Astrocyte (in vitro differentiated cells and primary cell): Measurements from ENCODE around the gene ATXN1L. TPM values are rescaled to one million over a fixed set of nuclear protein-coding genes. Genes with fewer than 3 reads are reported as not detected.

ENCODE experiments used
- DNase-seq: peaks from one replicate; pipeline ENCODE4 v3.0.0-alpha.2; 2010; ENCODE audit warnings: low read depth
- FAIRE-seq: peaks from 2 replicates; lab custom pipeline; 2011; peaks lifted over from hg19 to GRCh38; lab: Jason Lieb, UNC
- H2AFZ ChIP-seq: 2 replicates; pipeline ENCODE4 v1.6.0; 2012; ENCODE audit warnings: low read depth, low read length, inconsistent platforms
- H3K27ac ChIP-seq: 2 replicates; pipeline ENCODE4 v1.5.1; 2011; ENCODE audit warnings: low read depth, low read length, inconsistent platforms
- H3K27me3 ChIP-seq: 2 replicates; pipeline ENCODE4 v1.6.0; 2011; ENCODE audit warnings: low read length, inconsistent platforms; ENCODE audit not compliant: insufficient read depth
- H3K36me3 ChIP-seq: 2 replicates; pipeline ENCODE4 v1.5.1; 2011; ENCODE audit warnings: low read length, inconsistent platforms; ENCODE audit not compliant: insufficient read depth
- H3K4me1 ChIP-seq: 2 replicates; pipeline ENCODE4 v1.5.1; 2011; ENCODE audit warnings: low read length, inconsistent platforms; ENCODE audit not compliant: insufficient read depth
- H3K4me2 ChIP-seq: 2 replicates; pipeline ENCODE4 v1.6.0; 2012; ENCODE audit warnings: low read length, inconsistent platforms
- H3K4me3 ChIP-seq: 2 replicates; pipeline ENCODE4 v1.5.1; 2011; ENCODE audit warnings: low read depth, mild to moderate bottlenecking, low read length, inconsistent platforms; ENCODE audit not compliant: insufficient read depth
- H3K79me2 ChIP-seq: 2 replicates; pipeline ENCODE4 v1.6.0; 2012; ENCODE audit warnings: mild to moderate bottlenecking, low read length, inconsistent platforms; ENCODE audit not compliant: insufficient read depth
- H3K9ac ChIP-seq: 2 replicates; pipeline ENCODE4 v1.6.0; 2012; ENCODE audit warnings: mild to moderate bottlenecking, low read length, inconsistent platforms
- H3K9me3 ChIP-seq: 2 replicates; pipeline ENCODE4 v1.5.1; 2012; ENCODE audit warnings: low read depth, mild to moderate bottlenecking, low read length, inconsistent platforms; ENCODE audit not compliant: insufficient read depth
- H4K20me1 ChIP-seq: 2 replicates; pipeline ENCODE4 v1.6.0; 2012; ENCODE audit warnings: low read length, inconsistent platforms; ENCODE audit not compliant: insufficient read depth
- H3K27ac Mint-ChIP-seq: one replicate; pipeline ENCODE4 v1.8.0; 2021; ENCODE audit warnings: mild to moderate bottlenecking, mixed read lengths; ENCODE audit not compliant: unreplicated experiment
- H3K27me3 Mint-ChIP-seq: one replicate; pipeline ENCODE4 v1.8.0; 2021; ENCODE audit warnings: low read depth, mixed read lengths; ENCODE audit not compliant: unreplicated experiment
- H3K36me3 Mint-ChIP-seq: one replicate; pipeline ENCODE4 v1.8.0; 2021; ENCODE audit warnings: low read depth, mixed read lengths; ENCODE audit not compliant: unreplicated experiment
- H3K4me1 Mint-ChIP-seq: one replicate; pipeline ENCODE4 v1.8.0; 2021; ENCODE audit warnings: low read depth, mixed read lengths; ENCODE audit not compliant: unreplicated experiment
- H3K4me3 Mint-ChIP-seq: one replicate; pipeline ENCODE4 v1.8.0; 2021; ENCODE audit warnings: mild to moderate bottlenecking, moderate library complexity, mixed read lengths; ENCODE audit not compliant: unreplicated experiment
- H3K9me3 Mint-ChIP-seq: one replicate; pipeline ENCODE4 v1.8.0; 2021; ENCODE audit warnings: mild to moderate bottlenecking, mixed read lengths; ENCODE audit not compliant: unreplicated experiment
- CTCF ChIP-seq: IDR thresholded peaks from 2 replicates; pipeline ENCODE4 v1.5.1; 2011; ENCODE audit warnings: low read depth, mild to moderate bottlenecking, inconsistent platforms, low read length, moderate library complexity; ENCODE audit not compliant: insufficient read depth
- EZH2 ChIP-seq: IDR thresholded peaks from 2 replicates; pipeline ENCODE4 v1.6.1; 2012; ENCODE audit warnings: mild to moderate bottlenecking, low read length, inconsistent platforms; ENCODE audit not compliant: insufficient read depth
- total RNA-seq: library from RNA; stranded (reverse); gene quantifications from 2 replicates; pipeline ENCODE4 v1.2.1, GENCODE V29; 2021

Gene ATXN1L
- total RNA-seq, 1 donor from 2014 or later: 32.7 TPM

DNA sequence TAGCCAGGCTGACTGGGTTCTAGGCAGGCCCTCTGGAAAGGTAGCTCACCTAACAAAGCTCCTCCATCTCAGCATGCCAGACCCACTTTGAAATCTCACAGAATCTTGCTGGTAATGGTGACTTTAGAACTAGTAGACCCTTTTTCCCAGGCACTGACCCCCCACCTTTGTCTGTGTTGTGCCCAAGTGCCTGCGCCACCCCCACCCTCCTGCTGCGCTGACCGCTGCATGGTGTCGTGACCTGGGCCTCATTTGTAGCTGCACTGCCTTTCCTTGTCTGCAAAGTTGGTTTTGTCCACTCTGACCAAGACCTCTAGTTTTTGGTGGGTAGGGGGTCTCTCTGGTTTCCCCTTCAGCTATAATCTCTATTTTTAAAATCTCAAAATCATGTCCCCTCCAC lies 6.8 kb downstream of the ATXN1L start:
- no peak for TF ChIP-seq CTCF
- TF ChIP-seq EZH2: no peak
- peaks cover 20% of the 10 kb centered on the region for H3K36me3 ChIP-seq
- peaks cover 65% of the 10 kb centered on the region for H4K20me1 ChIP-seq
- FAIRE-seq: no peak
- H3K4me3 Mint-ChIP-seq: no peak overlapping the region
- no peaks in the 10 kb centered on the region for H3K27me3 ChIP-seq
- H3K9me3 Mint-ChIP-seq: no peaks in the 10 kb centered on the region
- no peak overlapping the region for H2AFZ ChIP-seq
- H3K27ac ChIP-seq: no peak overlapping the region
- no peak overlapping the region for H3K9ac ChIP-seq
- no peaks in the 10 kb centered on the region for H3K27me3 Mint-ChIP-seq
- H3K9me3 ChIP-seq: no peaks in the 10 kb centered on the region
- no peaks in the 10 kb centered on the region for H3K4me1 ChIP-seq
- H3K4me2 ChIP-seq: no peak overlapping the region
- H3K4me1 Mint-ChIP-seq: peaks cover 16% of the 10 kb centered on the region
- peaks cover 38% of the 10 kb centered on the region for H3K36me3 Mint-ChIP-seq
- H3K79me2 ChIP-seq: peaks cover 67% of the 10 kb centered on the region
- H3K4me3 ChIP-seq: no peak overlapping the region
- no peak overlapping the region for H3K27ac Mint-ChIP-seq
- no peak for DNase-seq

- H2AFZ ChIP-seq: no peak overlapping the region
- no peaks in the 10 kb centered on the region for H3K9me3 Mint-ChIP-seq
- peaks cover 13% of the 10 kb centered on the region for H3K4me1 Mint-ChIP-seq
- no peak overlapping the region for H3K9ac ChIP-seq
- H3K4me3 ChIP-seq: no peak overlapping the region
- H3K4me1 ChIP-seq: no peaks in the 10 kb centered on the region
- no peak for DNase-seq
- peaks cover 16% of the 10 kb centered on the region for H3K36me3 ChIP-seq
- no peak for FAIRE-seq
- no peak overlapping the region for H3K4me2 ChIP-seq
- no peaks in the 10 kb centered on the region for H3K27me3 ChIP-seq
- peaks cover 56% of the 10 kb centered on the region for H4K20me1 ChIP-seq
- H3K4me3 Mint-ChIP-seq: no peak overlapping the region
- no peak overlapping the region for H3K27ac Mint-ChIP-seq
- H3K27me3 Mint-ChIP-seq: no peaks in the 10 kb centered on the region
- peaks cover 38% of the 10 kb centered on the region for H3K36me3 Mint-ChIP-seq
- peaks cover 60% of the 10 kb centered on the region for H3K79me2 ChIP-seq
- H3K27ac ChIP-seq: no peak overlapping the region
- TF ChIP-seq EZH2: no peak
- H3K9me3 ChIP-seq: no peaks in the 10 kb centered on the region
These were observed 7.6 kb downstream of the ATXN1L start for GRCh38 chr16:71853413-71853812.

- H3K4me2 ChIP-seq: no peak overlapping the region
- DNase-seq (no peak), FAIRE-seq (no peak)
- no peaks in the 10 kb centered on the region for H3K4me1 ChIP-seq
- peaks cover 56% of the 10 kb centered on the region for H3K79me2 ChIP-seq
- H3K9me3 ChIP-seq: no peaks in the 10 kb centered on the region
- H3K4me3 Mint-ChIP-seq: no peak overlapping the region
- H3K27ac Mint-ChIP-seq: no peak overlapping the region
- peaks cover 32% of the 10 kb centered on the region for H3K36me3 Mint-ChIP-seq
- H4K20me1 ChIP-seq: peaks cover 59% of the 10 kb centered on the region
- TF ChIP-seq EZH2: no peak
- TF ChIP-seq CTCF: no peak
- peaks cover 8% of the 10 kb centered on the region for H3K36me3 ChIP-seq
- no peaks in the 10 kb centered on the region for H3K27me3 ChIP-seq
- no peak overlapping the region for H2AFZ ChIP-seq
- H3K27ac ChIP-seq: no peak overlapping the region
- no peaks in the 10 kb centered on the region for H3K27me3 Mint-ChIP-seq
- no peak overlapping the region for H3K9ac ChIP-seq
- H3K9me3 Mint-ChIP-seq: no peaks in the 10 kb centered on the region
- H3K4me1 Mint-ChIP-seq: peaks cover 20% of the 10 kb centered on the region
- H3K4me3 ChIP-seq: no peak overlapping the region
These were observed 8.7 kb downstream of the ATXN1L start for GRCh38 chr16:71854369-71854948.
